Calu3 (cell line): Measurements from ENCODE around the gene KIR2DL1. TPM values are rescaled to one million over a fixed set of nuclear protein-coding genes. Genes with fewer than 3 reads are reported as not detected.
"Not testable (repeated sequence)": the region's sequence is repeated elsewhere in the genome, so short reads cannot be mapped to it uniquely, and the experiment has no call there.

Experiments
- BruUV-seq: library from RNA; stranded (reverse); fragments of 400-500 nt; replicated peaks from 2 replicates; lab custom pipeline; 2021; lab: Mats Ljungman, UMichigan
- CTCF ChIA-PET: fragments of 300-600 bp; sonication (Branson Sonifier 250); formaldehyde crosslinking; loops from one replicate; lab custom pipeline; 2022; ENCODE audit warnings: antibody characterized with exemption; lab: Charles Lee
- DNase-seq: peaks from one replicate; pipeline ENCODE4 v3.0.0; 2022
- H3K27ac Mint-ChIP-seq: one replicate; pipeline ENCODE4 v1.8.0; 2022; ENCODE audit warnings: mixed read lengths; ENCODE audit not compliant: unreplicated experiment
- H3K27me3 Mint-ChIP-seq: one replicate; pipeline ENCODE4 v1.8.0; 2022; ENCODE audit warnings: mixed read lengths; ENCODE audit not compliant: unreplicated experiment
- H3K36me3 Mint-ChIP-seq: one replicate; pipeline ENCODE4 v1.8.0; 2022; ENCODE audit warnings: mild to moderate bottlenecking, moderate library complexity, mixed read lengths; ENCODE audit not compliant: insufficient read depth, unreplicated experiment
- H3K4me1 Mint-ChIP-seq: one replicate; pipeline ENCODE4 v1.8.0; 2022; ENCODE audit warnings: mild to moderate bottlenecking, low read depth, mixed read lengths; ENCODE audit not compliant: unreplicated experiment
- H3K4me3 Mint-ChIP-seq: one replicate; pipeline ENCODE4 v1.8.0; 2022; ENCODE audit warnings: mild to moderate bottlenecking, low read depth, moderate library complexity, mixed read lengths; ENCODE audit not compliant: unreplicated experiment
- H3K9me3 Mint-ChIP-seq: one replicate; pipeline ENCODE4 v1.8.0; 2022; ENCODE audit warnings: low read depth, mixed read lengths; ENCODE audit not compliant: unreplicated experiment
- intact Hi-C: fragments of 100-400 bp; cut with micrococcal nuclease; formaldehyde crosslinking; loops from one replicate; pipeline ENCODE4 v1.10.0; 2022; ENCODE audit not compliant: unreplicated experiment
- total RNA-seq: library from RNA; stranded (reverse); gene quantifications from 2 replicates; pipeline ENCODE4 v1.2.3, GENCODE V29; 2022

KIR2DL1 gene
- total RNA-seq, 1 experiment from 2014 or later = not detected

DNA sequence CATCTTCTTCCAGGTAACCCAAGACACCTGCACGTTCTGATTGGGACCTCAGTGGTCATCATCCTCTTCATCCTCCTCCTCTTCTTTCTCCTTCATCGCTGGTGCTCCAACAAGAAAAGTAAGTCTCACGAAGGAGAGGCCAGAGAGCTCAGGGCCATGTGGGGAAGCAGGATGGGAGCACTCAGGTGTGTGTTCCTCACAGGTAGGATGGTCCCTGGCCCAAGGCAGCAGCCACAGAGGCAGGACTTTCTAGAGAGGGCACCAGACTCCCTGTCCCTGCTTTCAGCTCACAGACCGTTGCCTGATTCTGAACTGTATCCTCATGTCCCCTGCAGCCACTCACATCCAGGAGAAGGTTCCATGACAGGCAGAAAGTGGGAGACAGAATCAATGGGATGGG is 3.1 kb upstream of the KIR2DL1 start:
- peaks cover 55% of the 10 kb centered on the region for H3K27me3 Mint-ChIP-seq
- H3K9me3 Mint-ChIP-seq, CTCF ChIA-PET, DNase-seq, H3K27ac Mint-ChIP-seq, H3K36me3 Mint-ChIP-seq, BruUV-seq, intact Hi-C loops, H3K4me3 Mint-ChIP-seq, H3K4me1 Mint-ChIP-seq: not testable (repeated sequence)

DNA sequence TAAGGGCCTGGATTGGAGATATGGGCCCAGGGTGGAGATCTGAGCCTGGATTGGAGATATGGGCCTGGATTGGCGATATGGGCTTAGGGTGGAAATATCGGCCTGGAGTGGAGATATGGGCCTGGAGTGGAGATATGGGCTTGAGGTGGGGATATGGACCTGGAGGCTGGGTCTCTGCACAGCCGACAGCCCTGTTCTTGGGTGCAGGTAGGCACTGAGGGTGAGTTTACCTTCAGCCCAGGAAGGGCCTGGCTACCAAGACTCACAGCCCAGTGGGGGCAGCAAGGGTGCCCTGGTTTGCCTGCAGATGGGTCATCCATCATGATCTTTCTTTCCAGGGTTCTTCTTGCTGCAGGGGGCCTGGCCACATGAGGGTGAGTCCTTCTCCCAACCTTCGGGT is 918 bp downstream of the KIR2DL1 start:
- H3K36me3 Mint-ChIP-seq, intact Hi-C loops, H3K27ac Mint-ChIP-seq, BruUV-seq, H3K4me3 Mint-ChIP-seq, CTCF ChIA-PET, DNase-seq, H3K4me1 Mint-ChIP-seq: not testable (repeated sequence)
- peaks cover 60% of the 10 kb centered on the region for H3K27me3 Mint-ChIP-seq
- peaks cover 19% of the 10 kb centered on the region for H3K9me3 Mint-ChIP-seq

DNA sequence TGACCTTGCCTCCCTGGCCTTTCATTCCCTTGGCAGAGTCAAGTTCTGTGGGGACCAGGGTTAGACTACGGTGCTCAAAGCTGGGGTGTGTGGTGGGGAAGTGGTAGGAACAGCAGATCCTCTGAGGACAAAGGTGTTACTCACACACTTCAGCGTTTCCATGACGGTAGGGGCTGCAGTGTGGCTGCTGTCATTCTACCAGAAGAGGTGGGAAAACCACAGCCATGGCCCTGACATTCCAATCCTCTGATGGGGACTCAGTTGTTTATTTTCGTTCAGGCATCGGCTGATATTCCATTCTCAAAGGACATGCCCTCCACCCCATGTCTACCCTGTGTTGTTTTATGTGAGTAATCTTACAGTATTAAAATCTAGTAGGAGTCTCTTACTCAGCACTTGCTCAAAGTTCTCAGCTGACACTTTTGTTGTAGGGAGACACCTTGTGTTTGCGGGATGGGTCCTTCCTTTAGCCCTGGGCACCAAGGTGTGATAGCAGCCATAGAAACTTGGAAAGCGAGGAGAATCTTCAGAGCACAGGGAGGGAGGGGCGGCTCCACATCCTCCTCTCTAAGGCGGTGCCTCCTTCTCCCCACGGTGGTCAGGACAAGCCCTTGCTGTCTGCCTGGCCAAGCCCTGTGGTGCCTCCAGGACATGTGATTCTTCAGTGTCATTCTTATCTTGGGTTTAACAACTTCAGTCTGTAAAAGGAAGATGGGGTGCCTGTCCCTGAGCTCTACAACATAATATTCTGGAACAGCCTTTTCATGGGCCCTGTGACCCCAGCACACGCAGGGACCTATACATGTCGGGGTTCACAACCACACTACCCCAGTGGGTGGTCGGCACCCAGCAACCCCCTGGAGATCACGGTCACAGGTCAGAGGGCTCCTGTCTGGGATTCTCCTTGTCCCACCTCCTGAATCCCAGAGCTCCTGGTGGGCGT is 1.7 kb downstream of the KIR2DL1 start:
- DNase-seq = peak; percentile 38
- H3K27ac Mint-ChIP-seq, CTCF ChIA-PET, H3K36me3 Mint-ChIP-seq, H3K4me1 Mint-ChIP-seq, intact Hi-C loops, H3K4me3 Mint-ChIP-seq, BruUV-seq: not testable (repeated sequence)
- H3K27me3 Mint-ChIP-seq = peaks cover 52% of the 10 kb centered on the region
- peaks cover 19% of the 10 kb centered on the region for H3K9me3 Mint-ChIP-seq

DNA sequence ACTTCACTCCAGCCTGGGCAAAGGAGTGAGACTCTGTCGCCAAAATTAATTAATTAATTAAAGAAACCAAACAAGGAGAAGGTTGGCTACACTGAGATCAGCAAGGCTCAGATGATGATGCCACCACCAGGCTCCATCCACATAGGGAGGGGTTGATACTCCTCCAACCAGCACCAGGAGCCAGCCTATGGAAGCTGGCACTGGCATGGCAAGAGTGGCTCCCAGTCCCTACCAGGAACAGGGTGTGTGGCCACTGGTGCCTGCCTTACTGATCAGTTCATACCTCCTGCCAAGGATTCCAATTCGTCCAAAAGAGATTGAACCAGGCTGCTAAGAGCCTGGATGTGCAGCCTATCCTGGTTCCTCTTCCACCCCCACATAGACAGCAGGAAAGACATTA is 3.1 kb downstream of the KIR2DL1 start:
- H3K4me1 Mint-ChIP-seq, CTCF ChIA-PET, BruUV-seq, H3K4me3 Mint-ChIP-seq, H3K36me3 Mint-ChIP-seq, DNase-seq, H3K27ac Mint-ChIP-seq, intact Hi-C loops: not testable (repeated sequence)
- Mint-ChIP-seq H3K27me3 (peaks cover 38% of the 10 kb centered on the region), H3K9me3 (peaks cover 19% of the 10 kb centered on the region)

DNA sequence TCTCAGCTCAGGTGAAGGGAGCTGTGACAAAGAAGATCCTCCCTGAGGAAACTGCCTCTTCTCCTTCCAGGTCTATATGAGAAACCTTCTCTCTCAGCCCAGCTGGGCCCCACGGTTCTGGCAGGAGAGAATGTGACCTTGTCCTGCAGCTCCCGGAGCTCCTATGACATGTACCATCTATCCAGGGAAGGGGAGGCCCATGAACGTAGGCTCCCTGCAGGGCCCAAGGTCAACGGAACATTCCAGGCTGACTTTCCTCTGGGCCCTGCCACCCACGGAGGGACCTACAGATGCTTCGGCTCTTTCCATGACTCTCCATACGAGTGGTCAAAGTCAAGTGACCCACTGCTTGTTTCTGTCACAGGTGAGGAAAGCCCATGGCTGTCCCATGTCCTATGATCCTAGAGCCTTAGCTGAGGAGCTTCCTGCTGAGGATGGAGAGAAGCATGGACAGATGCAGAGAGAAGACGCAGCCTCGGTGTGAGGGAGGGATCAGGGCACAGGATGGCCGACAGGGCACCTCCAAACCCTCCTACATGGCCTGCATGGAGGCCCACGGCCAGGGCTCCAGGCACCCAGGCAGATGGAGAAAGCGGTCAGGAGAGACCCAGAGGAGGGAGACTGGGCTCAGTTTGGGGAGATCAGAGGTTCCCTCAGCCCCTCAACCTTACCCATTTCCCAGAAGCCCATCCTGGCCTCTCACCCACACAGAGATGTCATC is 5.7 kb downstream of the KIR2DL1 start:
- H3K4me1 Mint-ChIP-seq, DNase-seq, H3K27ac Mint-ChIP-seq, BruUV-seq, H3K36me3 Mint-ChIP-seq, intact Hi-C loops, H3K4me3 Mint-ChIP-seq: not testable (repeated sequence)
- CTCF ChIA-PET = interaction anchor here (0.6 kb wide), 1 partner anchor 135 kb away, joined by 5 read pairs; no protein-coding TSS in a partner anchor
- H3K27me3 Mint-ChIP-seq = peaks cover 49% of the 10 kb centered on the region
- H3K9me3 Mint-ChIP-seq = peaks cover 14% of the 10 kb centered on the region

DNA sequence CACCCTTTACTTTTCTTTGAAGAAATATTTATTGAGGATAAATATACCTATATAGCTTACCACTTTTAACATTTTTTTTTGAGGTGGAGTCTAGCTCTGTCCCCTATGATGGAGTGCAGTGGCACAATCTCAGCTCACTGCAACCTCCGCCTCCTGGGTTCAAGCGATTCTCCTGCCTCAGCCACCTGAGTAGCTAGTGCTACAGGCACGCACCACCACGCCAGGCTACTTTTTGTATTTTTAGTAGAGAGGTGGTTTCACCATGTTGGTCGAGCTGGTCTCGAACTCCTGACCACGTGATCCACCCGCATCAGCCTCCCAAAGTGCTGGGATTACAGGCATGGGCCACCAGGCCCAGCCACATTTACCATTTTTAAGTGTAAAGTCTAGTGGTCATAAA is 6.2 kb downstream of the KIR2DL1 start:
- BruUV-seq, H3K4me3 Mint-ChIP-seq, H3K4me1 Mint-ChIP-seq, intact Hi-C loops, H3K27ac Mint-ChIP-seq, DNase-seq, H3K36me3 Mint-ChIP-seq: not testable (repeated sequence)
- CTCF ChIA-PET = interaction anchor here (0.6 kb wide), 1 partner anchor 134 kb away, joined by 5 read pairs; no protein-coding TSS in a partner anchor
- H3K27me3 Mint-ChIP-seq = peaks cover 54% of the 10 kb centered on the region
- peaks cover 13% of the 10 kb centered on the region for H3K9me3 Mint-ChIP-seq

DNA sequence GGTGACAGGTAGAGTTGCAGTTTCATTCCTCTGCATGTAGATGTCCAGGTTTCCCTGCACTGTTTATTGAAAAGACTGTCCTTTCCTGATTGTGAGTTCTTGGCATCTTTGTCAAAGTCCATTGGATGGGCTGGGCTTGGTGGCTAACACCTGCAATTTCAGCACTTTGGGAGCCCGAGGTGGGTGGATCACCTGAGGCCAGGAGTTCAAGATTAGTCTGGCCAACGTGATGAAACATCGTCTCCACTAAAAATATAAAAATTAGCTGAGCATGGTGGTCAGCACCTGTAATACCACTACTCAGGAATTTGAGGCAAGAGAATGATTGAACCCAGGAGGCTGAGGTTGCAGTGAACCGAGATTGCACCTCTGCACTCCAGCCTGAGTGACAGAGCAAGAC is 8.3 kb downstream of the KIR2DL1 start:
- BruUV-seq, intact Hi-C loops: not testable (repeated sequence)
- peaks cover 11% of the 10 kb centered on the region for H3K9me3 Mint-ChIP-seq

DNA sequence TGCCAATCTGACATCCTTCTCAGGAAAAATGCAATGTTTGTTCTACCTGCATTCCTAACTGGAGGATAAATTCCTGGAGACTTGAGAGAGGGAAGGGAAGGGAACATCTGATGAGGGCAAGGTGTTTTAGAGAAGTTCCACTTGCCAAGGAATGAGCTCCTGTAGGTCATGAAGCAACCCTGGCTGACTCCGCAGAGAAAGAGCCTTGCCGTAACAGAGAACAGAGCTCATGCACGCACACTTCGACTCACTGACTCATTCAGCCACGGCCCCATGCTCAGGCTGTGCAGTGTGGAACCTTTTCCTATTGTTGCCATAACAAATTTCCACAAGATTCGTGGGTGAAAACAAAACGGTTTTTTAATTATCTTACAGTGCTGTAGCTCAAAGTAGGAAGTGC is 9.3 kb downstream of the KIR2DL1 start:
- H3K4me1 Mint-ChIP-seq, CTCF ChIA-PET, H3K36me3 Mint-ChIP-seq, DNase-seq, H3K4me3 Mint-ChIP-seq, intact Hi-C loops, BruUV-seq, H3K9me3 Mint-ChIP-seq, H3K27ac Mint-ChIP-seq: not testable (repeated sequence)
- H3K27me3 Mint-ChIP-seq = peaks cover 68% of the 10 kb centered on the region

More for the DNA sequence above, 8.3 kb downstream of the KIR2DL1 start:
- CTCF ChIA-PET = interaction anchor here (0.6 kb wide), 1 partner anchor 868 kb away, joined by 4 read pairs; no protein-coding TSS in a partner anchor
- H3K4me1 Mint-ChIP-seq, H3K36me3 Mint-ChIP-seq, DNase-seq, H3K27ac Mint-ChIP-seq, H3K4me3 Mint-ChIP-seq: not testable (repeated sequence)
- H3K27me3 Mint-ChIP-seq = peaks cover 69% of the 10 kb centered on the region

DNA sequence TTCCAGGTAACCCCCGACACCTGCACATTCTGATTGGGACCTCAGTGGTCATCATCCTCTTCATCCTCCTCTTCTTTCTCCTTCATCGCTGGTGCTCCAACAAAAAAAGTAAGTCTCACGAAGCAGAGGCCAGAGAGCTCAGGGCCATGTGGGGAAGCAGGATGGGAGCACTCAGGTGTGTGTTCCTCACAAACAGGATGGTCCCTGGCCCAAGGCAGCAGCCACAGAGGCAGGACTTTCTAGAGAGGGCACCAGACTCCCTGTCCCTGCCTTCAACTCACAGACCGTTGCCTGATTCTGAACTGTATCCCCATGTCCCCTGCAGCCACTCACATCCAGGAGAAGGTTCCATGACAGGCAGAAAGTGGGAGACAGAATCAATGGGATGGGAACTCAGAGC is 13.3 kb downstream of the KIR2DL1 start:
- H3K36me3 Mint-ChIP-seq, BruUV-seq, H3K4me3 Mint-ChIP-seq, DNase-seq, H3K9me3 Mint-ChIP-seq, H3K27ac Mint-ChIP-seq, intact Hi-C loops, H3K4me1 Mint-ChIP-seq, CTCF ChIA-PET: not testable (repeated sequence)
- H3K27me3 Mint-ChIP-seq = peaks cover 77% of the 10 kb centered on the region
